HTR-8/SVneo (cell line): ENCODE measurements around the gene ARHGAP10.

Experiments used
- DNase-seq: peaks from one replicate; pipeline ENCODE4 v3.0.0; 2011; ENCODE audit warnings: low spot score, mixed read lengths; ENCODE audit not compliant: insufficient read length
- FAIRE-seq: peaks from 2 replicates; lab custom pipeline; 2011; peaks lifted over from hg19 to GRCh38; lab: Jason Lieb, UNC

ARHGAP10 gene

GRCh38 chr4:147839200-147839599 is 107.3 kb downstream of the ARHGAP10 start:
- no peak for DNase-seq
- FAIRE-seq, result no peak

GRCh38 chr4:147839663-147840062 is 107.8 kb downstream of the ARHGAP10 start:
- no peak for DNase-seq
- no peak for FAIRE-seq

- FAIRE-seq, result no peak
- no peak for DNase-seq
Observed at GRCh38 chr4:147840838-147841738, 109.2 kb downstream of the ARHGAP10 start.

- DNase-seq (no peak), FAIRE-seq (no peak)
Observed at GRCh38 chr4:147842573-147842972, 110.7 kb downstream of the ARHGAP10 start.

DNA sequence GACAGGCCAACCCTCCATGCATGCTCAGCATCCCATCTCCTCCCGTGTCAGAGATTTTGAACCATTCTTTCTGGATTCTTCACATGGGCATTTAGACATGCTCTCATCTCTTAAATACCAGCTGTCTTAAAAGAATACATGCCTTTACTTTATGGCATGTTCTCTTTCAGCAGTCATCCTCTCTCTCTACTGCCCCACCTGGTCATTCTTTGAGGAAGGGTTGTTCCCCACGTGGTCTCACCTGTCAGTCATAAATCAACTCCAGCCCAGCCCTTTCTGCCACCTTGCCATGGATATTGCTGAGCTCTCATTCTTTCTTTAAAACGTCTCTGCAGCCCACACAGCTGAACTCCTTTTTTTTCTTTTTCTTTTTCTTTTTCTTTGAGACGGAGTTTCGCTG is 111.3 kb downstream of the ARHGAP10 start:
- peak; percentile 32 for DNase-seq
- no peak for FAIRE-seq

DNA sequence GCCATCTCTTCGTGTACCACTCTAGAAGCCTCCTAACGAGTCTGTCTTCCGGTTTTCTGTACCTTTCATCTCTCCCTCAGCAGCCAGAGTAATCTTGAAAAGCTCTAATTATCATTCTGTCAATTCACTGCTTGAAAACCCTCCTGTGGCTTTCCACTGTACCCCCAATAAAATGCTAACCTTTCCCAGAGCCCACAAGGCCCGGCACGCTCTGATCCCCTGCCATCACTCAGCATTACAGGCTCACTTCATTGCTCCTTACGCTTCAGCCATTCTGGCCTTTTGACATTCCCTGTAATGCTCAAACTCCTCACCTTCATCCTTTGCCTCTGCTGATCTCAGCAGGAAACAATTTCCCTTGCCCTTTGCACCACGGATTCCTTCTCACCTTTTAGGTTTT is 112.9 kb downstream of the ARHGAP10 start:
- no peak for DNase-seq
- no peak for FAIRE-seq

GRCh38 chr4:147846318-147847155 is 114.6 kb downstream of the ARHGAP10 start:
- FAIRE-seq (no peak), DNase-seq (no peak)

GRCh38 chr4:147847751-147848590 is 116.1 kb downstream of the ARHGAP10 start:
- DNase-seq (no peak), FAIRE-seq (no peak)

- FAIRE-seq (no peak), DNase-seq (no peak)
Observed at GRCh38 chr4:147848634-147849033, 116.7 kb downstream of the ARHGAP10 start.

- DNase-seq (no peak), FAIRE-seq (no peak)
Observed at GRCh38 chr4:147851135-147851534, 119.2 kb downstream of the ARHGAP10 start.

GRCh38 chr4:147853706-147854105 is 121.8 kb downstream of the ARHGAP10 start:
- DNase-seq, result no peak
- no peak for FAIRE-seq

DNA sequence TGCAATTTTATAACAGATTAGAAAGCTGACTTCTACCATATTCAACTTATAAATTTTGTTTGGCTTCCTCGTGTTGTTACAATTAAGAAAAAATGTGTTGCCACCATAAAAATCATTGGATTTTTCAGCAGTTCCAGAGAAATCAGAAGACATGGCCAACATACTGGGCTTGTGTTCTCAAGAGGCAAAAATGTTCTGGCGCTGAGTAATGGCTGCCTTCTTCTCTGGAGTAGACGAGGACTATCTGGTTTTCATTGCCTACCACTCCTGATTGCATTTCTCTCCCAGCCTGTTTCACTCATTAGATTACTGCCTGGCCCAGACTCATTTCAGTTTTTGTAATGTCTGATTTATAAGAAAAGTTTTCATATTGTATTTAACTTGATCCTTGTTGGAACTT is 122.3 kb downstream of the ARHGAP10 start:
- FAIRE-seq (no peak), DNase-seq (no peak)

DNA sequence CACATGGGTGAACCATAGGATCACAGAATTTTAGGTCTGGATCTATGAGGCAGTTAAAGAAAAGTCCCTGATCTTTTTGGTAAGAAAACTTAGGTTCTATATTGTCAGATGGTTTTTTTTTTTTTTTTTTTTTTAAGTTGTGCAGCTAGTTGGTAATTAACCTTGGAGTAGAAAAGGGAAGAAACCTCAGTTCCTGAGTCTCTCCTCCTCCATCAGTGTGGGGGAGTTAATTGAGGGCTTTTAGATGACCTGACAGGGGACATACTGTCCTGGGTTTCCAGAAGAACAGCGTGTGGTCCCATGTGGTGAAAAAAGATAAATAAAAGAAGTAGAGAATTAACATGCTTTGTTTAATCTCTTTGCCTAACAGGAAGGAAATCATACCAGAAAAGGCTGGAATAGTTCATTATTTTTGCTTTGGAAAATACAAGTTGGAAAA is 123.7 kb downstream of the ARHGAP10 start:
- no peak for FAIRE-seq

DNA sequence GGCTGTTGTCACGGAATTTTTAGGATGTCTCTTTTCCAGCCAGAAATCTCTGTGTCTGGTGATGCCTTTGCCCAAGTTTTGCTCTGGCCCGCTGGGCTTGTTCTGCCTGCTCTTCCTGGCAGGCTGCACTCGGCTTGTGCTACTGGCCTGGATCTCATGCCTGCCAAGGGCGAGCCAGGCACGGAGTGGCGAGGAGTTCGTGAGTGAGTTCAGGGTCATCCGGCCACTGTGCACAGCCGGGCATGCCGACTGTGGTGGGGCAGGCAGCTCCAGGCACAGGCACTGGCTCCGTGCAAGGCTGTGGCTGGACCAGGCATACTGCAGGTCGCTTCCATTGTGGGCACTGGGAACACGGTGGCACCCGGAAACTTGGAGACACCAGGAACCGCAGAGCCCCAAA is 129.1 kb downstream of the ARHGAP10 start:
- DNase-seq (no peak), FAIRE-seq (no peak)

More for the DNA sequence above, 123.7 kb downstream of the ARHGAP10 start:
- no peak for DNase-seq

DNA sequence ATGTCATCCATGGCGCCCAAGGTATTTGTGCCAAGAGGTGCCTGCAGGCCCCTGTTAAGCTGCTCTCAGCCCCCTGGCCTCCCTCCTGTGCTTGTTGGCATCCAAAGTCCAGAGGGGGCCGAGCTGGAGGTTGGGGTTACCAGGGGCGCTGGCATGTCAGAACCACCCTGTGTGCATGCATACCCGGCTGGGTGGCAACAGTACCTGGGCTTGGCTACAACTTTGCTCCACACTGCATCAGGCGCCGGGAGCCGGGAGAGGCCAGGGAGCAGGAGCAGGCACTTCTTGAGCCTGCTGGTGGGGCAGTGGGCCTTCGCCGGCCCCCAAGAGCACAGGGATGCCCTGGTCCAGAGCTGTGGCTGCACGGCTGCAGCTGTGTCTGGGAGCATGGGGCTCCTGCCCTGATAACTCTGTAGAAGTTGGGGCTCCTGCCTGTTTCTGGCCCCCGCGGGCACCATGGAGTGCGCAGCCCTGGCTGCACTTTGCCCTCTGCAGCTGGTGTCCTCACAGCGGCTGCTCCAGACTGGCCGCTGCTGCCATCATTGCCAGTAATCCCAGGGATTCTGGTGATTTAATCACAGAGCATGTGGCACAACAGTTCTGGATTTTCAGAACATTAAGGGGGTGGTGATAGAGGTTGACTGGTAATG is 130.3 kb downstream of the ARHGAP10 start:
- DNase-seq (no peak), FAIRE-seq (no peak)

GRCh38 chr4:147863111-147863747 is 131.3 kb downstream of the ARHGAP10 start:
- no peak for FAIRE-seq

GRCh38 chr4:147863808-147864472 is 132.1 kb downstream of the ARHGAP10 start:
- no peak for FAIRE-seq
- DNase-seq, result no peak

More at GRCh38 chr4:147863111-147863747, 131.3 kb downstream of the ARHGAP10 start:
- DNase-seq, result no peak

- no peak for FAIRE-seq
- DNase-seq, result no peak
Observed at GRCh38 chr4:147864607-147865006, 132.7 kb downstream of the ARHGAP10 start.

DNA sequence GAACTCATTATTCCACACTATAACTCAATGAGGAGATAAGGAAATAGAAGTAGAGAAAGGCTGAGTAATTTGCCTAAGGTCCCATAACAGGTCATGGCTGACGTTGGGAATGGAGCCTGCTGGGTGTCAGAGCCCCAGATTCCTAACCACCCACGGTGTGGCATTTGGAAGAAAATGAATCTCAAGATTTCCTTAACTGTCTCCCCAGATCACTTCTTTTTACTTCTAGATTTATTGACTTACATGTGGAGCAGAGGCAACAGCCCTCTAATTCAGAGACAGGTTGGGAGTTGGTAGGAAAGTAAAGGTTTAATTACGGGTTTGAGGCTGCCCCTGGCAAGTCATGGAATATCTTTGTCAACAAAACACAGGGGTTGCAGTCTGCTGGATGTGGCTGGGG is 134.0 kb downstream of the ARHGAP10 start:
- DNase-seq (no peak), FAIRE-seq (no peak)
